Activated CD4-positive, alpha-beta T cell treated with anti-CD3 and anti-CD28 coated beads, Interleukin-2, amount 10 ng/mL, durations not matched to agents 24 days and 14 days (primary cell): ENCODE measurements around the gene DENND5A. TPM values are rescaled to one million over a fixed set of nuclear protein-coding genes. Genes with fewer than 3 reads are reported as not detected.
"Not testable (repeated sequence)": the region's sequence is repeated elsewhere in the genome, so short reads cannot be mapped to it uniquely, and the experiment has no call there.

Source experiments
- DNase-seq: peaks from one replicate; pipeline ENCODE4 v3.0.0; 2022
- H3K27ac Mint-ChIP-seq: one replicate; pipeline ENCODE4 v1.8.0; 2022; ENCODE audit warnings: mild to moderate bottlenecking, mixed read lengths
- H3K27me3 Mint-ChIP-seq: one replicate; pipeline ENCODE4 v1.8.0; 2022; ENCODE audit warnings: mixed read lengths
- H3K36me3 Mint-ChIP-seq: one replicate; pipeline ENCODE4 v1.8.0; 2022; ENCODE audit warnings: low read depth, mild to moderate bottlenecking, mixed read lengths
- H3K4me1 Mint-ChIP-seq: one replicate; pipeline ENCODE4 v1.8.0; 2021; ENCODE audit warnings: mixed read lengths
- H3K4me3 Mint-ChIP-seq: one replicate; pipeline ENCODE4 v1.8.0; 2022; ENCODE audit warnings: mild to moderate bottlenecking, moderate library complexity, mixed read lengths
- H3K9me3 Mint-ChIP-seq: one replicate; pipeline ENCODE4 v1.8.0; 2021; ENCODE audit warnings: mixed read lengths
- intact Hi-C: fragments of 100-400 bp; cut with micrococcal nuclease; formaldehyde crosslinking; loops from one replicate; pipeline ENCODE4 v1.15.1; 2023
- total RNA-seq: library from RNA; stranded (reverse); gene quantifications from 2 replicates; pipeline ENCODE4 v1.2.3, GENCODE V29; 2022

The DENND5A gene
- total RNA-seq, 1 donor from 2014 or later: 59.9 TPM

- intact Hi-C loops: no loop called here
- H3K9me3 Mint-ChIP-seq: no peaks in the 10 kb centered on the region
- DNase-seq: no peak
- H3K27me3 Mint-ChIP-seq: no peaks in the 10 kb centered on the region
- peaks cover 22% of the 10 kb centered on the region for H3K36me3 Mint-ChIP-seq
- peaks cover 33% of the 10 kb centered on the region for H3K4me1 Mint-ChIP-seq
- no peak overlapping the region for H3K4me3 Mint-ChIP-seq
- H3K27ac Mint-ChIP-seq: no peak overlapping the region
Observed at GRCh38 chr11:9253086-9253485, 12.1 kb downstream of the DENND5A start.

- Mint-ChIP-seq H3K27me3 (no peaks in the 10 kb centered on the region), H3K27ac (peak overlapping the region; percentile 73), H3K4me1 (peaks cover 38% of the 10 kb centered on the region), H3K36me3 (peaks cover 24% of the 10 kb centered on the region), H3K4me3 (peak overlapping the region; percentile 59), H3K9me3 (no peaks in the 10 kb centered on the region)
- intact Hi-C loops: loop anchor here (2.0 kb wide), 1 partner anchor 21 kb away; no protein-coding TSS in a partner anchor
- DNase-seq: no peak
Observed at GRCh38 chr11:9251311-9251710, 13.8 kb downstream of the DENND5A start.

GRCh38 chr11:9250139-9250582 is 15.0 kb downstream of the DENND5A start:
- DNase-seq: peak; percentile 84
- Mint-ChIP-seq H3K27ac (peak overlapping the region; percentile 84), H3K36me3 (peaks cover 19% of the 10 kb centered on the region), H3K4me1 (peaks cover 42% of the 10 kb centered on the region), H3K9me3 (no peaks in the 10 kb centered on the region), H3K27me3 (no peaks in the 10 kb centered on the region), H3K4me3 (peak overlapping the region; percentile 71)
- intact Hi-C loops: loop anchor here (1.0 to 2.0 kb wide), 4 partner anchors 14 to 39 kb away; no protein-coding TSS in a partner anchor

DNA sequence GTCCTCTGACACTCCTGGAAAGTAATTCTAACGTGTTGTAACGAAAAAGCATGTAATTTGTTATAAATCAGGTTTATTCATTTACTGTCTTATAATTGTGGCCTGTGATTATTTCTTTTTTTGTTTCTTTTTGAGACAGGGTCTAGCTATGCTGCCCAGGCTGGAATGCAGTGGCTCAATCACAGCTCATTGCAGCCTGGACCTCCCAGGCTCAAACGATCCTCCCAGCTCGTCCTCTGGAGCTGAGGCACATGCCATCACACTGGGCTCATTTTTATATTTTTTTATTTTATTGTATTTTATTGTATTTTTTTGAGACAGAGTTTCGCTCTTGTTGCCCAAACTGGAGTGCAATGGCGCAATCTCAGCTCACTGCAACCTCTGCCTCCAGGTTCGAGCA is 15.9 kb downstream of the DENND5A start:
- intact Hi-C loops: no loop called here
- Mint-ChIP-seq H3K36me3 (peaks cover 16% of the 10 kb centered on the region), H3K4me3 (no peak overlapping the region), H3K9me3 (no peaks in the 10 kb centered on the region), H3K27me3 (no peaks in the 10 kb centered on the region), H3K27ac (no peak overlapping the region), H3K4me1 (peaks cover 41% of the 10 kb centered on the region)
- no peak for DNase-seq

- no peaks in the 10 kb centered on the region for H3K27me3 Mint-ChIP-seq
- DNase-seq: no peak
- no peaks in the 10 kb centered on the region for H3K9me3 Mint-ChIP-seq
- no peak overlapping the region for H3K4me3 Mint-ChIP-seq
- H3K36me3 Mint-ChIP-seq: peaks cover 18% of the 10 kb centered on the region
- intact Hi-C loops: no loop called here
- no peak overlapping the region for H3K27ac Mint-ChIP-seq
- peaks cover 38% of the 10 kb centered on the region for H3K4me1 Mint-ChIP-seq
Observed at GRCh38 chr11:9247863-9248262, 17.3 kb downstream of the DENND5A start.

DNA sequence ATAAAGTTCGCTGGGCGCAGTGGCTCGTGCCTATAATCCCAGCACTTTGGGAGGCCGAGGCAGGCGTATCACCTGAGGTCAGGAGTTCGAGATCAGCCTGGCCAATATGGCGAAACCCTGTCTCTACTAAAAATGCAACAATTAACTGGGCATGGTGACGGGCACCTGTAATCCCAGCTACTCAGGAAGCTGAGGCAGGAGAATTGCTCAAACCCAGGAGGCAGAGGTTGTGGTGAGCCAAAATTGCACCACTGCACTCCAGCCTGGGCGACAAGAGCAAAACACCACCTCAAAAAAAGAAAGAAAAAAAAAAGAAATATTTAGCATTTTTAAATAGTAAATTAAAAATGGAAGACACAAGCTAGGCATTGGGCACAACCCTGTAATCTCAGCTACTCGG is 28.9 kb downstream of the DENND5A start:
- Mint-ChIP-seq H3K36me3 (peaks cover 13% of the 10 kb centered on the region), H3K4me1 (peaks cover 27% of the 10 kb centered on the region)
- H3K4me3 Mint-ChIP-seq, H3K9me3 Mint-ChIP-seq, H3K27ac Mint-ChIP-seq, intact Hi-C loops, H3K27me3 Mint-ChIP-seq, DNase-seq: not testable (repeated sequence)

- intact Hi-C loops: no loop called here
- H3K27me3 Mint-ChIP-seq: no peaks in the 10 kb centered on the region
- no peaks in the 10 kb centered on the region for H3K9me3 Mint-ChIP-seq
Observed at GRCh38 chr11:9232482-9232881, 32.7 kb downstream of the DENND5A start.

GRCh38 chr11:9231848-9232177 is 33.3 kb downstream of the DENND5A start:
- Mint-ChIP-seq H3K4me3 (peak overlapping the region; percentile 67), H3K4me1 (peaks cover 36% of the 10 kb centered on the region), H3K27me3 (no peaks in the 10 kb centered on the region), H3K9me3 (no peaks in the 10 kb centered on the region), H3K36me3 (peaks cover 11% of the 10 kb centered on the region), H3K27ac (peak overlapping the region; percentile 16)
- DNase-seq: peak; percentile 76
- intact Hi-C loops: loop anchor here (2.0 kb wide), 1 partner anchor 19 kb away; no protein-coding TSS in a partner anchor

More at GRCh38 chr11:9232482-9232881, 32.7 kb downstream of the DENND5A start:
- no peak for DNase-seq
- Mint-ChIP-seq H3K4me3 (no peak overlapping the region), H3K36me3 (peaks cover 11% of the 10 kb centered on the region), H3K27ac (no peak overlapping the region), H3K4me1 (peaks cover 36% of the 10 kb centered on the region)

GRCh38 chr11:9230296-9230695 is 34.9 kb downstream of the DENND5A start:
- Mint-ChIP-seq H3K4me1 (peaks cover 33% of the 10 kb centered on the region), H3K9me3 (no peaks in the 10 kb centered on the region), H3K36me3 (peaks cover 10% of the 10 kb centered on the region), H3K27ac (no peak overlapping the region), H3K27me3 (no peaks in the 10 kb centered on the region), H3K4me3 (no peak overlapping the region)
- intact Hi-C loops: loop anchor here (2.0 kb wide), 1 partner anchor 21 kb away; no protein-coding TSS in a partner anchor
- DNase-seq: no peak

DNA sequence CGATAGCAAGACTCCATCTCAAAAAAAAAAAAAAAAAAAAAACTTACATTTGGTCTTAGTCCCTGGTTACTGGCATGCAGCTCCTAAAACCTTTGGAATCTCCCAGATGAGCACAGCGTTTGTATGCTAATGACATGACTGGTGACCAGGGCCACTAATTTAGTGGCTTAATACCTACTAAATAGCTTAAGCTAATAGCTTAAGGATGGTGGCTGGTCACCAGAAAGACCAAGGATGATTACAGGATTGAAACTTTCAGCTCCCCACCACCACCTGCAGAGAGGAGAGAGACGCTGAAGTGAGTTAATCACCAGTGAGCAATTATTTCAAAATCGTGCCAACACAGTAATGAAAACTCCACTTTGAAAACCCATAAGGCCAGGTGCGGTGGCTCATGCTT is 37.1 kb downstream of the DENND5A start:
- H3K36me3 Mint-ChIP-seq: peaks cover 6% of the 10 kb centered on the region
- no peak for DNase-seq
- no peaks in the 10 kb centered on the region for H3K27me3 Mint-ChIP-seq
- no peak overlapping the region for H3K4me3 Mint-ChIP-seq
- H3K27ac Mint-ChIP-seq: no peak overlapping the region
- H3K4me1 Mint-ChIP-seq: peaks cover 28% of the 10 kb centered on the region
- intact Hi-C loops: no loop called here
- no peaks in the 10 kb centered on the region for H3K9me3 Mint-ChIP-seq

DNA sequence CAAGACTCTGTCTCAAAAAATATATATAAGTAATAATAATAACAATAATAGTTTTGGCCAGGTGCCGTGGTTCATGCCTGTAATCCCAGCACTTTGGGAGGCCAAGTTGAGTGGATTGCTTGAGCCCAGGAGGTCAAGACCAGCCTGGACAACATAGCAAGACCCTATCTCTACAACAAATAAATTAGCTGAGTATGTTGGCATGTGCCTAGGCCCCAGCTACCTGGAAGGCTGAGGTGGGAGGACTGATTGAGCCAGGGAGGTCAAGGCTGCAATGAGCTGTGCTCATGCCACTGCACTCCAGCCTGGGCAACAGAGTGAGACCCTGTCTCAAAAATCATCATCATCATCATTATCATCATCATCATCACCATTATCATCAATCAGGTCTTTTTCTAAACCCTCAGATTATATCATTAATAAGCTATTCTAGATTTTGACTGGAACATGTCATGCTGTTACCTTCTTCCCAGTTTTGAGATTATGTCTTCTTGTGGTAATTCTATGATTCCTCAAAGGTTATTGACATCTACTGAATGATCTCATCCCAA is 39.3 kb downstream of the DENND5A start:
- Mint-ChIP-seq H3K27ac (no peak overlapping the region), H3K27me3 (no peaks in the 10 kb centered on the region), H3K9me3 (no peaks in the 10 kb centered on the region), H3K4me1 (peaks cover 15% of the 10 kb centered on the region), H3K36me3 (peaks cover 5% of the 10 kb centered on the region), H3K4me3 (no peak overlapping the region)
- intact Hi-C loops: no loop called here
- DNase-seq: no peak

DNA sequence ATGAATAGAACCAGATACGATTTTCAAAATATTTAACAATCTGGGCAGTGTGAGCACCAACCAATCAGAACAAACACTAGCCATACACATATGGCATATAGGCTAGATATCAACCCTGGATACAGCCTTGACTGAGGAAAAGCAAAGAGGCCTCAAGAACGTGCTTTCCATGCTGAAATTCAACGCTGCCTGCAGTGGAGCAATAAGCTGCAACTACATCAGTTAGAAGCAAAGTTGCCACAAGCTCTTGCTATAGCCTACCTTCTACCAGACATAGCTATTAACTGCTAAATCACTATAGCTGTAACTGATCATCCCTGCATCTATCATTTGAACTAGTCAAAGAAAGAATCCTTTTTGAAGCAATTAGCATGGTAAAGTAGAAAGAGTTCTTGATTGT is 42.5 kb downstream of the DENND5A start:
- Mint-ChIP-seq H3K4me3 (no peak overlapping the region), H3K27me3 (no peaks in the 10 kb centered on the region), H3K36me3 (peaks cover 8% of the 10 kb centered on the region), H3K4me1 (peaks cover 10% of the 10 kb centered on the region), H3K27ac (no peak overlapping the region), H3K9me3 (no peaks in the 10 kb centered on the region)
- no peak for DNase-seq
- intact Hi-C loops: no loop called here

GRCh38 chr11:9220853-9221252 is 44.3 kb downstream of the DENND5A start:
- peaks cover 11% of the 10 kb centered on the region for H3K4me1 Mint-ChIP-seq
- DNase-seq, H3K9me3 Mint-ChIP-seq, intact Hi-C loops, H3K36me3 Mint-ChIP-seq, H3K27ac Mint-ChIP-seq, H3K4me3 Mint-ChIP-seq, H3K27me3 Mint-ChIP-seq: not testable (repeated sequence)

- no peaks in the 10 kb centered on the region for H3K27me3 Mint-ChIP-seq
- peaks cover 17% of the 10 kb centered on the region for H3K4me1 Mint-ChIP-seq
- no peak overlapping the region for H3K27ac Mint-ChIP-seq
- peaks cover 3% of the 10 kb centered on the region for H3K36me3 Mint-ChIP-seq
- DNase-seq: no peak
- no peak overlapping the region for H3K4me3 Mint-ChIP-seq
- intact Hi-C loops: no loop called here
- H3K9me3 Mint-ChIP-seq: no peaks in the 10 kb centered on the region
Observed at GRCh38 chr11:9219572-9219971, 45.6 kb downstream of the DENND5A start.

DNA sequence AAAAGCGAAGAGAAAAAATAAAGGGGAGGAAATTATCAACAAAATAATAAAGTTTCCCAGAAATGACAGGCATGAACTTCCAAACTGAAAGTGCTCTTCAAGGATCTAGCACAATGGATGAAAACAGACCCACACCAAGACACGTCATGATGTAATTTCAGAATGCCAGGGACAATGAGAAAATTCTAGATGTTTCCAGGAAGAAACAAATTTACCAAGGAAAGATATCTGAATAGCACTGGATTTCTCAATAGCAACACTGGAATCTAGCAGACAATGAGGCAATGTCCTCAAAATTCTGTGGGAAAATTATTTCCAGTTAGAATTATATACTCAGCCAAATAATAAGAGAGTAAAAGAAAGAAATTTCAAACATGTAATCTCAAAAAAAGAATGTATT is 46.0 kb downstream of the DENND5A start:
- Mint-ChIP-seq H3K27me3 (no peaks in the 10 kb centered on the region), H3K27ac (no peak overlapping the region), H3K4me1 (peaks cover 19% of the 10 kb centered on the region), H3K36me3 (peaks cover 3% of the 10 kb centered on the region), H3K9me3 (no peaks in the 10 kb centered on the region), H3K4me3 (no peak overlapping the region)
- no peak for DNase-seq
- intact Hi-C loops: no loop called here
